HG02678 (cell line): ENCODE results near the gene ARID5B.

Experiments
- ATAC-seq: cut with Tn5 transposase; IDR thresholded peaks from one replicate; pipeline ENCODE4 v1.9.1; 2021; ENCODE audit warnings: mild to moderate bottlenecking, moderate library complexity; ENCODE audit not compliant: unreplicated experiment

Gene ARID5B

DNA sequence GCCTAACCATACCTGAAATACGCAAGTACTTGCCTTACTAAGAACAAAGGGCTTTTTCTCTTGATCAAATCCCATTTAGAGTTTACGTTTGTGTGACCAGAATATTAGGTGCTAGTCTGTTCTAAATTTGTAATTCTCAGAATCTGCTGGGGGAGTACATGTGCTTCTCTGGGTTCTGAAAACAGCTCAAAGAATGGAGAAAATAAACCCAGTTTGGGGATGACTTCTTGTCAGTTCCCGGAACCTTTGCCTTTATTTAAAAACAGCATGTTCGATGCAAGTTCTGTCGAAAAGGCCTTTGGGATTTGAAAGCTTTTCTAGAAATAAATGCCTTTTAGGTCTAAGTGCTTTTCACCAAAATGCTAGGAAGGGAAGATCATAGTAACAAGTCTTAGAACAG, 147.0 kb downstream of the ARID5B start:
- no peak for ATAC-seq

DNA sequence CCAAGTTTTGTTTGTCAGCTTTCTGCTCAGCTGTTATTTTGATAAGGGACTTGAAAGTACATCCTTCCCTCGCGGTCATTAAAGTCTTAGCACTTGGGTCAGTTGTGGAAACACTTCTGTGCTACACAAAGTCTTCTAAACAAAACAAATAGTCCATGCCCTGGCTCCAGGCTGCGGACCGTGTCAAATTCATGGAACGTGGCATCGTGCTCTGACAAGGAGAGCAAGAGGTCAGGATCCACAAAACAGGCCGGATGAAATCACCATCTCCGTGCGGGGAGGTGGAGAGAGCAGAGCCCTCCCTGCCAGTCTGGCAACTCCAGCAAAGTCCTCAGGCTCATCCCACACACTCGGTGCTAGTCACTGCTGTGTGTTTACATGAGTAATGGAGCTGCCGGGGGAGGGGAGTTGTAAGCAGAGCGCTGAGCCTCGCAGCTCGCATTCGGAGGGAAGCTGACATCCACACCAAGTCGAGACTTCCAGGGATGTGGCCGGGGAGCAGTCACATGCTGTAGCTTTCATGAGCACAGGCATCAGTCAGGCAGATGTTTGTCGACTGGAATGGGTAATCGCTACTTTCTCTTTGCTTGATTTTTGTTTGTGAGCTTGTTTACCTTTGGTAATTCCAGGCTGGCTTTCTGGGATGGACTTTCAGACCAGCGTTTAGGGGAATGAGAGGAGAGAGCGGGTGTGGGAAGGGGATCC, 147.6 kb downstream of the ARID5B start:
- ATAC-seq = no peak

DNA sequence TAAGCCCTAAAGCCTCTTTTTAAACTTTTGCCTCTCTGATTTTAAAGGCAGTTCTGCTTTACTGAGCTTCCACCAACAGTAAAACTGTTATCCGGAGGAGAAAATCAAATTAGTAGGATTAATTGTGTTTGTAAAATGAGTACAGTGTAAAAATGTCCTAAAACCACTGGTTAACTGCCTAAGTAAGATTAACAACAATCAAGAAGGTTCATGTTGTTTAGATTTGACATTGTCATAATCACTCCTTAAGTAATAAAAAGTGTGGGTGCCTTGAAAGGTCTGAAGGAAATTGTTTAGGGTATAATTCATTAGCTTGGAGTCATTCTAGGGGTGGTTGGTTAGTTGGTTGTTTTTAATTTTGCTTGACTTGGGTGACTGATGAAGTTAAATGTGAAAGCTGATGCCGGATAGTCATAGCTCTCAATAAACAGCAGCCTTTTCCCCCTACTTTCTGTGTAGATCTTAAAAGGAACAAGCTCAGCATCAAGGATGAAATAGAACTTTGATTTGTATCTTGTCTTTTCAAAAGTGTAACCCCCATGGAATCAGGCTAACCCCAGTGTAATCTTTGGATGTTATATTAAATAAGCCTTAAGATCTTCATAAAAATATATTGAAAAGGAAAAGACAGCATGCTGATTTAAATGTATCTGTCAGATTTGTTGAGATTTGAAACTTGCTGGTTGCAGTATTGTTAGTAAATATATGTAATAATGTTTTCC, 148.3 kb downstream of the ARID5B start:
- ATAC-seq = no peak

DNA sequence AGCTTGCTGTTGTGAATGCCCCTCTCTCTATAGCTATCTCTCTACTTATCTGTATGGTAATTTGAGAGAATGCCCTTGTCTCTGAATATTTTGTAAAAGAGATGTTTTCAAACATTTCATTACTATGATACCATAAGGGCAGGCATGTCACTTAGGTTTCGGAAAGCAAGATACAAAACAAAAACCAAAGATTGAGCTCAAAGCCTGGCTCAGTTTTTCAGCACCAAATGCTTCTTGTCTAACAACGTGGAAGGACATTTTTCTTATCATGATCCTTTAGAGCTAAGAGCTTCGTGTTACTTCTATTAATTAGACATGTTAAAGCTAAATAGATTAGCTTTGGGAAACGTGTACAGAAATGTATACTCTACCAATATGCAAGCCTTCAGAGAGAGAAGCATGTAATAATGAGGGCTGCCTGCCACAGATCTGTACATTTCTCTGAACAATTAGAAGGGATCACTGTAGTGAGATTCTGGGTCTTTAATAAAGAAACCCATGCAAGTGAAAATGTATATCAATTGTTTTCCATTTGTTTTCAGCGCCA, 148.9 kb downstream of the ARID5B start:
- no peak for ATAC-seq

DNA sequence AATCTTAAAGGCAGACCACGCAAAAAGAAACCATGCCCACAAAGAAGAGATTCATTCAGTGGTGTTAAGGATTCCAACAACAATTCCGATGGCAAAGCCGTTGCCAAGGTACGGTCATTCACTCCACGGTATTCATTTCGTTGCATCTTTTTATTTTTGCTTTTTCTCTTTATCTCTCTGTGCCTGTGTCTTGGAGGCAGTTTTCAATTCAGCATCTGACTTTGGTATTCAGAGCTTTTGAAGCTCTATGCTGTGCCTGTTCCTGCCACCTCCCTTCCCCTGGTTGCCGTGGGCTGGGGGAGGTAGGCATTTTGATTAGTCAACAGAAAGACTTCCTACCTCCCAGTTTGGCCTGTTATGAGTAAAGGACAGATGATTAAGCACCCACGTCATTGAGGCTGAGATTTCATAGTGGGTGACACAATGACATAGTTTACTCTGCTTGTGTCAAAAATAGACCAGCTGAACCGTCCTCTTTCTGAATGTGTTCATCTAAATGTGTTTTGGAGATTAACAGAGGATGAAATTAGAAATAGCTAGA, 149.5 kb downstream of the ARID5B start:
- ATAC-seq = peak; percentile 31

DNA sequence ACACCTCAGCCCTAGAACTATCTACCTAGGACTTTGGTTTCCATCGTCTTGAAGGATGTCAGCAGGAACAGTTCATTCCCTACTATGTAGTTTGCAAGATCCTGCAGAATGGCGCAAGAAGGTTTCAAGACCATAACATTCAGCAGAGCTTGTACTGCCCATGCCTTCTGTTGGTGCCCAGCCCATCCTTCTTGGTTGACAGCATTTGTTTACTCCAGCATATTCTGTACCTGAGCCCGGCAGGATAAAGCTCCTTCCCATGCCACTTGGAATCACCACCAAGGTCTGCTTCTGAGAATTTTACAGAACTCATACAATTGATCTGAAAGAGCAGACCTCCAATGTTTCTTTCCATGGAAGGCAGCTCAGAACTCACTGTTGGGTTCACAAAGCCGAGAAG, 150.8 kb downstream of the ARID5B start:
- no peak for ATAC-seq

DNA sequence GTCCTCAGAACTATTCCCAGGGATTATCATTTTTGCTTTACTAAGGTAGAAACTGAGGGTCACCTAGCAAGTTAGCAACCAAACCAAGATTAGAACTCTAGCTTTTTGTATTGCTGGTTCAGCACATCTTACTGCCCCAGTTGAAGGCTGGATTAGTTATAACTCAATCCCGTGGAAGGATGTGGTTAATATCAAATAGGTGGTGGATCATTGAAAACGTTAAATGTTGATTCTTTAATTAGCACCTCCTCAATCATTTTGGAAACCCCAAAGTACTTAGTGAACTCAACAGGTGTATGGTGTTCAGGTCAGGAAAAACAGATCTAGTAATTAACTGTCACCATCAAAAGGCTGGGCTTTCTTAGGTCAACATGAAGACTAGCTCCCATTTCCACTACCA, 152.4 kb downstream of the ARID5B start:
- no peak for ATAC-seq

DNA sequence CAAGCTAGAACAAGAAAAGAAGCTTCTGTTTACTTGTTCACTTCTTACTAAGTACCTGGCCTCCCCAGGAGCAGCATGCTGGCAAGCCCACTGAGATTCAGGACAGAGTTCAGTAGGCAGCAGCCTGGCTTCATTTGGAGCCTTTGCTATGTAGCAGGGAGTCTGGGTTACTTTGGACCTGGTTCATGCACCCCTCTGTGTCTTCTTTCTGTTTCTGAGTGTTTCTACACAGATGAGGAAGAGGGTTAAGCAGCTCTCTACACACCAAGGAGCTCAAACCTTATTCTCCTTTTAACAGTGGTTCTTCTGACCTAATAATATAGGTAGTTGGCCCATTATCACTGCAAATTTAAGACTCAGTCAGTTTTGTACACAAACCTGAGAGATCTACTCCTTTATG, 152.9 kb downstream of the ARID5B start:
- ATAC-seq = peak; percentile 41

DNA sequence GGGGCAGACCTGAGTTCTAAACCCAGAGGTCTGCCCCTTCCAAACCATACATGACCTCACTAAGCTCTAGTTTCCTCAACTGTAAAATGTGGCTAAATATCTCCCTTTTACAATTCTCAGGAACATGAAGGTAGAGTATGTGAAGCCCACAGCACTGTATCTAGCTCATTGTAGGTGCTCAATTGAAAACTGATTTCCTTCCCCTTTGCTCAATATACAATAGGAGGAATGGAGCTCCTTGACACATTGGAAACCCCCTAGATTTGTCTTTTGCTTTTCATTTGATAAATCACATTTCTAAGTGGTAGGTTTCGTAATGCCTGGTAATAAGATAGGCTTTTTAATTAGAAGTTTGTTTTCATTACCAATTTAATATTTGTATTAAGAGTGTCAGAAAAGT, 153.3 kb downstream of the ARID5B start:
- peak; percentile 31 for ATAC-seq

DNA sequence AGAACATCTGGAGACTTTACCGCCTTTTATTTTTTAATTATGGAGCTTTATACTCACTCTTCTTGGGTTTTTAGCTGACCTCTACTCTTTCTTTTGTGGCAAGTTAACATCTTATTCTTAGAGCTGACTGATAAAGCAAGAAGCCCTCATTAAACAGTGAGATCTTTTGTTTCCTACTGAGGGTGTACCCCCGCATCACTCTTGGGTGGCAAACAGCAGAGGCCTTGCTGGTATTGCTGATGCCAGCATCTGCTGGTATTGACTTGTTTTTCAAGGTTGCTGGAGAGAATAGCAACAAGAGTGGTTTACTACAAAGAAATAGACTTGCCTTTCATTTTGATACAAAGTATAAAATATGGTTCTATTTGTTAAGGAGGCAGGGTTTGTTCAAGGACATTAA, 154.7 kb downstream of the ARID5B start:
- ATAC-seq = no peak

DNA sequence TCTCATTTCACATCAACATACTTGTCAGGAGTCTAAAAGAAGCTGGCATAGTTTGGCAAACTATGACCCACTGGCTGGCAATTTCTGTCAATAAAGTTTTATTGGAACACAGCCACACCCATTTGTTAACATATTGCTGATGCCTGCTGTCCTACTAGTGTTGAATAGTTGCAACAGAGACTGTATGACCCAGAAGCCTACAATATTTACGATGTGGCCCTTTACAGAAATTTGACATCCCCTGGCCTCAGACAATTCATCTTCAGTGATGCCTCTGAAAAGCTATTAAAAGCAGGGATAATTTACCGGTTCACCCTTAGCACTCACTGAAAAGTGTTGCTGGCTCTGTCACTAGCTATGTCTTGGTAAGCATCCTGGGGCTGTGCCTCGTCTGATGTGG, 155.2 kb downstream of the ARID5B start:
- ATAC-seq = no peak

DNA sequence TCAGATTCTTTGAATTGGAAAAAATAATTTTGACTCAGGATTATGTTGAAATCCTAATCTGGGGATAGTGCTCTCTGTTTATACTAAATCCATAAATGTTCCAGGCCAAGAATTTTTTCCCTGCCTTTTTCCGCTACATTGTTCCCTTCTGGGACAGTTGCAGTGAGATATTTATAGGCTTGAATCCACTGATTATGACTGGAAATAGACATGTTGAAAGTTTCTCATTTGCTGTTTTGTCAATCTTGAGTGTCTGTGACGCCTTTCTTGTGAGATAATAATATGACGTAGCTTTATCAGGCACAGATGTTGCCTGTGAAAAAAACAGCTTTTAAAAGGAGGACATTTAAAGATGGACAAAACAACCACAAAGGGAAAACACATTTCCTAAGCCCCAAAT, 155.9 kb downstream of the ARID5B start:
- ATAC-seq = no peak

DNA sequence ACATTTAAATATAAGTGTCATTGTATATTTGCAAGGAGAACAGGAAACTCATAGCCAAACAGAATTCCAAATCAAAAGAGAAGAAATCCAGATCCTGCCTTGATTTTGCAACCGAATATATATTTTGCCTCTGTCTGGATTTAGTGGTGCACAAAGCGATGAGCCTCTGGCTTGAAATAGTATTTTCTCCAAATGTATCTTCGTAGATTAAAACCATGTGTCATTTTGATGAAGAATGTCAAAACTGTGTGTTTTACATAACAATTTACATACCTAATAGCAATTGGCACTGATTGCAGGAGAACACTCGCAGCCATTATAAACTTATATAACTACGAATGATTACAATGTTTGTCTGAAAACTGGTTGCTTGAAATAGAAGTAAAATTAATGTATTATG, 156.4 kb downstream of the ARID5B start:
- ATAC-seq = no peak

DNA sequence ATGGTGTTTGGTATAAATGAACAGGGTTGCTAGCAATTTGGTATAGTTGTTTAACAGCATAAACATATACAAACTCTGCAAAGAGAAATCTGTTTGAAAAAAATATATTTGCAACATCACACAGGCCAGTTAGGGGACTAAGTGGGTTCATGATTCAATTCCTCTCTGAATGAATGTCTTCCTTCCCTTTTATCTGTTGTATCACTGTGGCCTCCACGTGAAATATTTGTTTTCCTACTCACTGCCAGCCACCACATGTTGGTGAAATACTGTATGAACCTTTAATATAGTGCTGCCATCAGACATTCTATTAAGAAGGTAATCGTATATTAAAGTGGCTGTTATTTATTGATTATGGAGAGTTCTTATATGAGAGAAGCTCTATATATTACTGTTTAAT, 157.0 kb downstream of the ARID5B start:
- ATAC-seq = no peak

DNA sequence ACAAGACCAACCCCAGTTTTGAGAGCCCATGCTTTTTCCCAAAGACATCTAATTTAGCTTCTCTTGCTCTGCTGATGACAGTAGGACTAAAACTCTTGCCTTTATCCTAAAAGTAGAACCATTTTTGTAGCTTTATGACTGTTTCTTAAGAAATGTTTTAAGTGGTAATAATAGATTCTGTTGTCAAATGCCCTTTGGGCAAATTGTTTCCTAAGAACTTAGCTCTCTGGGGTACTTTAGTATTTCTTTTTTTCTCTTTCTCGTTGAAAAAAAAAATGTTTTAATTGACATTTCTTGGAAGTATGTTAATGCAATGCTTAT, 157.4 kb downstream of the ARID5B start:
- no peak for ATAC-seq

DNA sequence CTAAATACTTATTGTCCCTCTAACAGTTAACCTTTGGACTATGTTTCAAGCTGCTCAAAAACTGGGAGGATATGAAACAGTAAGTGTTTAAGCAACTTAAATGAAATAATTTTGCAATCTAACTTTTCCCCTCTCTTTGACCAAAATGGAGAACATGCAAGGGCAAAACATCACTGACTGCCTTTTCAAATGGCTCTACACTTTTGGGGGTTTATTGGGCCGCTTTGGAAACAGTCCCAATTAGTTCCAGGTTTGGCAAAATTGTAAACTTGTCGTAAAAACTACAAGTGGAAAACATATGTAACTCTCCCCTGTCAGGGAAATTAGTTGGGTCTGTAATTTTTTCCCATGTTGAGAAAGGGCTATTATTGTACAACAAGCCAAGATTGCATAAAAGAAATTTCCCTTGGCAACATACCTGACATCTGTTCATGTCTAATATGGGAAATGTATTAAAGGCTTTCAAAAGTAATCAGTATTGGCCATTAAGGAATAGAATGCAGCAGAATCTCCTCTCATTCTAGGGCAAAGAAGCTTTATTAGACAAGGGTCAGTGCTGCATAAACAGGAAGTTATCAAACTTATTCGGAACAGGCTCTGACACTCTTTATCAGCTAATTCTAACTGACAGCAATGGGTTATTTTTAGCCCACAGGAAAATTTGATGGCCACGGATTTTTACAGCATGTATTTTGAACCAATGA, 157.9 kb downstream of the ARID5B start:
- ATAC-seq = no peak

DNA sequence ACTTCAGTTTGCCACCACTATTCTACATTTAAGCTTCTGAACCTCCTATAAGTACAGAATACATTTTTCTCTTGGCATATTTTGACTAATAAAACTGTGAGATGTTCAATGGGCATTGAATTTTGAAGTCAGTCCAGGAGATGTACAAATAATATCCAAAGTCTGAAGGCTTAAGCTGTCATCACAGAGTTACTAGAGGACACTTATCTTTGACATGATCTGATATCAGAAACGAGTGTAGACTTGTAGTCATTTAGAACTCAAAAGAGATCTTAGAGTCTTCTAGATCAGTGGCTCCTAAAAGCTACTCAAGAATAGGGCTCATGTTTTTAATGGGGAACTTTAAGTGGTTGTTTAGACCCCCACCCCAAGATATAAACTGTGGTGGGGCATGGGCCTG, 160.5 kb downstream of the ARID5B start:
- ATAC-seq = no peak

DNA sequence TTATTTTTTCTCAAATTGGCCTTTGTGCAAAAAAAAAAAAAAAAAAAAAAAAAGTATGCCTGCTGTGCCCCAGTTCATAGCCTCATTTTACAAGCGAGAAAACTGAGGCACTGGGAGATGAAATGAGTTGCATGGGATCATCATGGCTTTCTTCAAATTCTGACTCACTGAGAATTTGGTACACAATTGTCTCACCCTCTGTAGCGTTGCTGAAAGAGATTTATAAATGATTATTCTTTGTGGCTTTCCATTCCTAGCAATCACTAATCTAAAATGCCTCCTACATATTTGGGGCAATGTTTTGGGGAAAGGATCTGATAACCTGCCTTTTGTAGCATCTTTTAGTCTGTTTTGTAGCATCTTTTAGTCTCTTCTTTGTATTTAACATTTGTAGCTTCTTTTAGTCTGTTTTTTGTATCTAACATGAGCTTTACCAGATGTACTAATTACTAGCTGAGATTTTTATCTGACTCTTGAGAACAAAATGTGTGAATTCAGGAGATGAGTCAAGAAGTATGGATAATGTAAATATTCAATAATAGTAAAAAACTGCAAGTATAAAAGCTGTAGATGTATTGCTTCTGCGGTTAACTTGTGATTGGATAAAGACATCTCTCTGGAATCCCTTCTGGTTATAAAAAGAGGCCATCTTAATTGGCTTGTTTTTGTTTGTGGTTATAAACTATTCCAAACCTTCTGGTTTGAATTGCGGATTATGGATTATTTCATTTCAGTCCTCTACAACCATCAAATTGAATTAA, 161.4 kb downstream of the ARID5B start:
- no peak for ATAC-seq

DNA sequence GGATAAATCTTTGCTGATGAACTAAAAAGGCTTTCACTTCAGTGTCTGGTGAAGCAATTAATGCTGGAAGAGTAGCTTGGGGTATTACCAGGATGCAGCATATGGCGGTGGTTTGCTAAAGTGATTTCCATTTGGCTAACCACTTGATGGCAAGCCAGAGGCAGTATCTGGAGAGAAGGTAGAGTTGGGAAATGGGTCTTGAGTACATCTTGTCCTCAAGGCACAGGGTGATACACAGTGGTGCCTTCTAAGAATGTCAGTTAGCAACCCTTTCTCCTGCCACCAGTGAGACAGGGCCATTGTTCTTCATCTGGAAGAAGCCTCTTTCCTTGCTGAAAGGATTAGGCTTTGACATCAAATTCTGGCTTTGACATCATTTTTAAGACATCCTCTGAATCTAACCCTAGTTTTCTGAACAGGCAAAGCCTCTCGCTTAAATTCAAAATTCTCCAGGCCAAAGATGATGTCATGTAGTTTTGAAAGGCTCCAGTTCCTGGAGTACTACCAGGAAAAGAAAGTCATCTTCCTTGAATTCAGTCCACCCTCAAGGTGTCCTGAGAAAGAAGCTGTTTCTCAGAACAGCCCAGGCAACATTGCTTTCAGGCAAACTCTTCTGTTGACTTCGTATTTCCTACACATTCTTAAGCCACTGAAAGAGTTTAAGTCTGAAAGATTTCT, 162.4 kb downstream of the ARID5B start:
- ATAC-seq = no peak

DNA sequence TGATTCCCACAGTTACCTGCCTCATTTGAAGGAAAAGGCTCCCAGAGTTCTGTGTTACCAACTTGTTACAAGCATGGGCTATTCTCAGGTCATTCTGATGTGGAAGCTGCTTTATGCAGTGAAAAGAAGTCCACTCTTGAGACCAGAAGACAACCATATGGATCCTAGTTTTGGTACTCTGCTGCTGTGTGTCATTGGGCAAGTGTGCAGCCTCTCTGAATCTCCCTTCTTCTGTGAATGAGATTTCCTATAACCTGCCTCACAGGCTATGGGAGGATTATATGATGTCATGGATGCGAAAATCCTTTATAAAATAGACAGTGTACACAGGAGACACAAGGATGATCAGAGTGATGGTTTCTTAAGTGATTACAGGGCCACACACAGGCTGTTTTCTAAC, 166.1 kb downstream of the ARID5B start:
- ATAC-seq = no peak
